Right lobe of liver (tissue), 6 donors: Measurements from ENCODE around the gene AP2M1. TPM values are rescaled to one million over a fixed set of nuclear protein-coding genes. Genes with fewer than 3 reads are reported as not detected.

Experiments used
- ATAC-seq, 4 donors: fragments of 200-7000 bp; cut with Tn5 transposase; one replicate each; pipeline ENCODE4 v1.9.1; 2020; ENCODE audit warnings: mild to moderate bottlenecking in 4 of 4, moderate library complexity in 4 of 4
- DNase-seq, 3 donors: peaks; one replicate each; pipeline ENCODE4 v3.0.0-alpha.2; 2020
- H3K27ac ChIP-seq, 3 donors: fragments of 200-600 bp; one replicate each; pipeline ENCODE4 v1.8.0; 2022
- H3K27me3 ChIP-seq, 2 donors: fragments of 200-600 bp; one replicate each; pipeline ENCODE4 v1.8.0; 2022
- H3K36me3 ChIP-seq, 4 donors: fragments of 200-600 bp; sonication (generic) in 1 of 4; one replicate each; pipeline versions ENCODE4 v1.5.1 to v1.8.0; 2017 to 2022; ENCODE audit warnings: control low read depth in 1 of 4
- H3K4me1 ChIP-seq, 4 donors: fragments of 200-600 bp; sonication (generic) in 1 of 4; one replicate each; pipeline versions ENCODE4 v1.5.1 to v1.8.0; 2017 to 2022; ENCODE audit warnings: control low read depth in 1 of 4
- H3K4me3 ChIP-seq, 3 donors: fragments of 200-600 bp; one replicate each; pipeline ENCODE4 v1.8.0; 2022
- H3K9me3 ChIP-seq, 4 donors: fragments of 200-600 bp; sonication (generic) in 1 of 4; one replicate each; pipeline versions ENCODE4 v1.5.1 to v1.8.0; 2017 to 2022; ENCODE audit warnings: control low read depth in 1 of 4
- CTCF ChIP-seq, 4 donors: fragments of 200-600 bp in 3 of 4; fragments of 450-650 bp in 1 of 4; IDR thresholded peaks; one replicate each; pipeline versions ENCODE4 v1.5.1 to v1.8.0; 2016 to 2022; ENCODE audit warnings: antibody characterized with exemption in 4 of 4, mild to moderate bottlenecking in 2 of 4
- POLR2A ChIP-seq: fragments of 450-650 bp; IDR thresholded peaks from one replicate; pipeline ENCODE4 v1.6.1; 2017; ENCODE audit warnings: antibody characterized with exemption, mild to moderate bottlenecking
- WGBS: methylation state at CpG from one replicate; pipeline ENCODE4 v1.1.6; 2018; ENCODE audit warnings: low coverage, low lambda C conversion rate; ENCODE audit not compliant: insufficient coverage; ENCODE audit errors: missing lambda C conversion rate; 5-methylcytosine and 5-hydroxymethylcytosine counted together
- intact Hi-C, 2 donors: fragments of 100-400 bp; cut with DNase I; formaldehyde crosslinking; loops; one replicate each; pipeline versions ENCODE4 v1.11.2 to v1.14.1; 2022
- total RNA-seq, 6 experiments: library from RNA; depleted of rRNA in 2 of 6; stranded (reverse); fragments of >200 nt in 2 of 6; fragmentation: NEBNext Ultra II Directional in 3 of 6; extraction: Animal tissue kit (Norgen Biotek cat#: 25700) in 3 of 6; gene quantifications; one replicate each; pipeline versions ENCODE4 v1.1.0 to v1.2.4, GENCODE V29; 2016 to 2023
- donor health status: DM: no; HTN: yes; CAD: no.
- donor health status: DM: no; HTN: no; CAD: no.
- donor health status: DM: no; HTN: no; CAD: no.
- donor health status: DM: no; HTN: yes; CAD: no.
- donor health status: DM: no; HTN: yes; CAD: no.

The AP2M1 gene
- total RNA-seq, 6 experiments from 2014 or later: 87.4 to 119 (median 105) TPM

GRCh38 chr3:184229394-184230080 is 54.9 kb downstream of the AP2M1 start, which contains the start of gene VWA5B2:
VWA5B2 (plus strand) TSS chr3:184229585; CDS start chr3:184230529, 944 bp downstream.
- intact Hi-C loops: no loop called here
- under 1% methylated on average over 16 of the region's 66 CpGs for WGBS

GRCh38 chr3:184230081-184230602 is 55.5 kb downstream of the AP2M1 start:
- 3% methylated on average over 5 of the region's 61 CpGs for WGBS
- DNase-seq: no peak
- no peak for TF ChIP-seq POLR2A
- TF ChIP-seq CTCF (IDR thresholded peaks at IDR 0.05): no peak
- H3K4me3 ChIP-seq: peak overlapping the region; percentile 3 to 23 (median 18)
- H3K36me3 ChIP-seq: no peaks in the 10 kb centered on the region
- H3K9me3 ChIP-seq: no peaks in the 10 kb centered on the region
- intact Hi-C loops: no loop called here
- peaks cover 0 to 24% of the 10 kb centered on the region in 2 donors for H3K27me3 ChIP-seq
- no peak overlapping the region for H3K27ac ChIP-seq
- H3K4me1 ChIP-seq: peaks cover 0 to 18% (median 3%) of the 10 kb centered on the region in 4 donors
- ATAC-seq: peak in 3 of 4 donors; percentile 7 to 62 (median 28)

More at GRCh38 chr3:184229394-184230080, 54.9 kb downstream of the AP2M1 start, which contains the start of gene VWA5B2:
- DNase-seq (peak in 2 of 3 donors; percentile 48 to 59), ATAC-seq (peak; percentile 82 to 89 (median 84))
- TF ChIP-seq CTCF (IDR thresholded peaks at IDR 0.05) (peak in 2 of 4 donors; percentile 10 to 25), POLR2A (no peak)
- Histone ChIP-seq H3K36me3 (no peaks in the 10 kb centered on the region), H3K4me1 (peaks cover 0 to 18% (median 3%) of the 10 kb centered on the region in 4 donors), H3K9me3 (no peaks in the 10 kb centered on the region), H3K4me3 (peak within 1 kb of the TSS; percentile 18 to 36 (median 23)), H3K27ac (no peak within 1 kb of the TSS), H3K27me3 (peaks cover 0 to 24% of the 10 kb centered on the region in 2 donors)

GRCh38 chr3:184230603-184231528 is 56.2 kb downstream of the AP2M1 start:
- WGBS: 37% methylated on average over 5 of the region's 79 CpGs
- Histone ChIP-seq H3K27ac (no peak overlapping the region), H3K36me3 (no peaks in the 10 kb centered on the region), H3K9me3 (no peaks in the 10 kb centered on the region), H3K27me3 (peaks cover 0 to 24% of the 10 kb centered on the region in 2 donors), H3K4me1 (peaks cover 0 to 18% (median 3%) of the 10 kb centered on the region in 4 donors), H3K4me3 (peak overlapping the region in 1 of 3 donors; percentile 3)
- DNase-seq (no peak), ATAC-seq (no peak)
- TF ChIP-seq POLR2A: no peak
- no peak for TF ChIP-seq CTCF (IDR thresholded peaks at IDR 0.05)
- intact Hi-C loops: no loop called here

GRCh38 chr3:184231671-184232070 is 57.0 kb downstream of the AP2M1 start:
- no peaks in the 10 kb centered on the region for H3K9me3 ChIP-seq
- 69% methylated on average over 3 of the region's 3 CpGs for WGBS
- no peak overlapping the region for H3K4me3 ChIP-seq
- H3K27ac ChIP-seq: no peak overlapping the region
- no peaks in the 10 kb centered on the region for H3K36me3 ChIP-seq
- DNase-seq (no peak), ATAC-seq (no peak)
- H3K27me3 ChIP-seq: peaks cover 0 to 24% of the 10 kb centered on the region in 2 donors
- intact Hi-C loops: no loop called here
- TF ChIP-seq CTCF (IDR thresholded peaks at IDR 0.05) (no peak), POLR2A (no peak)
- H3K4me1 ChIP-seq: peaks cover 0 to 18% (median 3%) of the 10 kb centered on the region in 4 donors
